NCI-H446 treated with DMSO at 0.1 percent for 48 hours (cell line): ENCODE measurements around the gene CCN2.
"Not testable (repeated sequence)": the region's sequence is repeated elsewhere in the genome, so short reads cannot be mapped to it uniquely, and the experiment has no call there.

Experiments used
- DNase-seq: peaks from one replicate; lab custom pipeline; 2025; lab: John Stamatoyannopoulos, UW

The CCN2 gene

DNA sequence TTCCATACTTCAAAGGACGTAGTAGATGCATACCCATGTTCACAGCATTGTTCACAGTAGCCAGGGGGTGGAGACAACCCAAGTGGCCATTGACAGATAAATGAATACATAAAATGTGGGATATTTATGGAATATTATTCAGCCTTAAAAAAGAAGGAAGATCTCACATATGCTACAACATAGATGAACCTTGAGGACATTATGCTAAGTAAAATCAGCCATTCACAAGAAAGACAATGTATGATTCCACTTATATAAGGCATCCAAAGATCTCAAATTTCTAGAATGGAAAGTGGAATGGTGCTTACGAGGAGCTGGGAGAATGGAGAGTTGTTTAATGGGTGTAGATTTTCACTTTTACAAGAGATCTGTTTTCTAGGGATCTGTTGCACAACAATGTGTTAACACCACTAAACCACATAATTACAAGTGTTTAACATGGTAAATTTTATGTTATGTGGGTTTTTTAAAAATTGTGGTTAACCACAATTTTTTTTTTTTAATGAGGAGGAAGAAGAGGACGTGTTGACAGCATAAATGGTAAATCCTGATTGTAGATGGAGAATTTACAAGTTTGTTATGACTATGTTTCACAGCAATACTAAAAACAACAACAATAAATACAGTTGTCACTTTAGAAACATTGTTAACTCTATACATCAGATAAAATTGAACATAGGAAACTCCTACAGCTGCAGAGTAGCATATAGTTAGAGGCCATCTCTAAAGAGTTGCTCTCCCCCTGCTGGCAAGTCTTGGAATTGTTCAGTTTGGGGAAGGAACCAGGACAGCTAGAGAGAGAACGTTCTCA lies 41.6 kb downstream of the CCN2 start:
- DNase-seq, result peak; percentile 2

DNA sequence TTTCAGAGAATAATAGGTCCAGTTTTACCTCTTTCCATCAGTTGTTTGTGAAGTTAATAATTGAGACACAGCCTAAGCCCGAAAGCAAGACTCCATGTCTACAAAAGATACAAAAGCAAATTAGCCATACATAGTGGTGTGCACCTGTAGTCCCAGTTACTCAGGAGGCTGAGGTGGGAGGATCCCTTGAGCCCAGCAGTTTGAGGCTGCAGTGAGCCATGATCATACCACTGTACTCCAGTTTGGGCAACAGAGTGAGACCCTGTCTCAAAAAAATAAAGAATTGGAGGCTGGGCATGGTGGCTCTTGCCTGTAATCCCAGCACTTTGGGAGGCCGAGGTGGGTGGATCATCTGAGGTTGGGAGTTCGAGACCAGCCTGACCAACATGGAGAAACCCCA lies 42.4 kb downstream of the CCN2 start:
- not testable (repeated sequence) for DNase-seq

DNA sequence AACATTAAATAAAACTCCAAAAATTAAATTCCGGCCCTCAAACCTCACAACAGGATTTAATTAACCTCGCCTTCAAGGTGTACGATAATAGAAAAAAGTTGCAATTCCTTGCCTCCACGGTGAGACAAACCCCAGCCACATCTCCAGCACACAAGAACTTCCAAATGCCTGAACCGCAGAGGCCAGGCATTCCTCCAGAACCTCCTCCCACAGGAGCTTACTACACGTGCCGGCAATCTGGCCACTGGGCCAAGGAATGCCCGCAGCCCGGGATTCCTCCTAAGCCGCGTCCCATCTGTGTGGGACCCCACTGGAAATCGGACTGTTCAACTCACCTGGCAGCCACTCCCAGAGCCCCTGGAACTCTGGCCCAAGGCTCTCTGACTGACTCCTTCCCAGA lies 47.4 kb downstream of the CCN2 start:
- not testable (repeated sequence) for DNase-seq

DNA sequence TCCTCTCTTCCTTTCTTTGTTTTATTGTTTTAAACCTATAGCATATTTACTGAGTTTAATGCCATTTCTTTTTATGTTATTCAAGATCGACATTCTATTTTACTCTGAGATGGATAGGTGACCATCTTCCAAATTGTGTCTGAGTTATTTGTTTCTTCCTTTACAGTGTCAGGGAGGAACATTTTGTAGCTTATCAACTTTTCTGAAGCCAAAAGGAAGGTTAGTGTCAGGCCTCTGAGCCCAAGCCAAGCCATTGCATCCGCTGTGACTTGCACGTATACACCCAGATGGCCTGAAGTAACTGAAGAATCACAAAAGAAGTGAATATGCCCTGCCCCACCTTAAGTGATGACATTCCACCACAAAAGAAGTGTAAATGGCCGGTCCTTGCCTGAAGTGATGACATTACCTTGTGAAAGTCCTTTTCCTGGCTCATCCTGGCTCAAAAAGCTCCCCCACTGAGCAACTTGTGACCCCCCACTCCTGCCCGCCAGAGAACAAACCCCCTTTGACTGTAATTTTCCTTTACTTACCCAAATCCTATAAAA lies 49.8 kb downstream of the CCN2 start:
- DNase-seq, result not testable (repeated sequence)

DNA sequence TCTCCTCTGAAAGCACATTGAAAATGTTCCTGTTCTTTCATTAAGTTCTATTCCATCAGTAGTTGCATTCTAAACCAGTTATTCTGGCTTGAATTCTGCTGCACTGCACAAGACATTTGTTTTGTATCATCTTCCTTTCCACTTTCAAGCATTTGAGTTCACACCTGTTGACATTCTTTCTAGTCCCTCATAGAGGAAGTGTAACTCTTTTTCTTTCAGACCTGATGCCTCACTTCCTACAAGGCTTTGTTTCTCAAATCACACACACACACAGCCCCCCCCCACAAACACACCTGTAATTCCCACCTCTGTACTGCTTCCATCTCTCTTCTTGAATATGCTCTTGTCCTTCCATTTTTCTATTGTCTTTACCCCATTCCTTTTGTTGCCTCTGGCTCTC lies 50.9 kb downstream of the CCN2 start:
- DNase-seq, result no peak

DNA sequence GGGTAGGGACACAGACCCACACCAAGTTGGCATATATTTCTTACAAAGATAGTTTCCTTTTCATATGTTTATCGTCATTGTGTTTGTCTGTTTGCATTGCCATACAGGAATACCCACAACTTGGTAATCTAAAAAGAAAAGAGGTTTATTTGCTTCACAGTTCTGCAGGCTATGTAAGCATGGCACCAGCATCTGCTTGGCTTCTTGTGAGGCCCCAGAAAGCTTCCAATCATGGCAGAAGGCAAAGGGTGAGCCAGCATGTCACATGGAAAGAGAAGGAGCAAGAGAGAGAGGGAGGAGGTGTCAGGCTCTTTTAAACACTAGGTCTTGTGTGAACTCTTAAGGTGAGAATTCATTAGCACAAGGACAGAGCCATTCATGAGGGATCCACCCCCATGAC lies 52.5 kb downstream of the CCN2 start:
- DNase-seq, result no peak
